Measurements from ENCODE around the gene SDCCAG8. TPM values are rescaled to one million over a fixed set of nuclear protein-coding genes. Genes with fewer than 3 reads are reported as not detected.

SDCCAG8 gene
- total RNA-seq, 1 experiment from 2014 or later: 10.0 TPM

DNA sequence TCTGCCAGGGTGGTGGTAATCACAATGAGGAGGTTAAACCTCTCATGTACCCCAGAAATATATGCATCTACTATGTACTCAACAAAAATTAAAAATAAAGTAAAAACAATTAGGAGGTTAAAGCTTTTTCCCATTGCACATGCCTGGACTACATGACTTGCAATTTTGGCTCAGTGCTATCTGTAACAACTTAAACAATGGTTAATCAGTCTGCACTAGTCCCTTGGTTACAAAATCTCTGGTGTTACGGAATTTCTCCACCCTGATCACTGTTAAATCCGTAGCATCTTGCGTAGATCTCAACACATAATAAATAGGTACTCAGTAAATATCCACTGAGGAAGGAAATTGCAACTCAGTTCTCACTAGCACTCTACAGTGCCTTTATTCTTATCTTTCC lies 66.5 kb downstream of the SDCCAG8 start:
- WGBS (ENCODE audit: extremely low coverage, insufficient read length, low lambda C conversion rate): no CpG with 5 or more reads among the region's 3 CpGs
- Histone ChIP-seq H3K56ac (ENCODE audit: insufficient read length, low read depth, low read length) (no peak overlapping the region), H2BK15ac (ENCODE audit: low read depth, low read length) (no peak overlapping the region), H2BK5ac (ENCODE audit: insufficient read length, low read length) (no peak overlapping the region), H3K14ac (ENCODE audit: insufficient read depth, low read length) (no peak overlapping the region), H3K18ac (ENCODE audit: insufficient read length, low read depth, low read length) (no peak overlapping the region), H4K91ac (ENCODE audit: insufficient read length, low read depth, low read length) (no peak overlapping the region), H3K4ac (ENCODE audit: low read depth, low read length) (no peak overlapping the region), H3K4me1 (ENCODE audit: insufficient read depth, low read length) (no peaks in the 10 kb centered on the region), H3K23me2 (ENCODE audit: insufficient read length, low read depth, low read length, poor library complexity, severe bottlenecking) (no peaks in the 10 kb centered on the region), H2AFZ (ENCODE audit: low read length) (no peak overlapping the region), H3K79me2 (ENCODE audit: insufficient read depth, low read length) (no peaks in the 10 kb centered on the region), H3K9me3 (ENCODE audit: control insufficient read depth, low read depth, low read length) (no peaks in the 10 kb centered on the region), H3K23ac (ENCODE audit: insufficient read length, low read depth, low read length) (no peak overlapping the region), H3K27me3 (ENCODE audit: insufficient read depth, low read length) (no peaks in the 10 kb centered on the region), H2BK12ac (ENCODE audit: insufficient read length, low read depth, low read length) (no peak overlapping the region), H4K5ac (ENCODE audit: insufficient read length, low read depth, low read length) (no peak overlapping the region), H3K79me1 (ENCODE audit: insufficient read depth, low read depth, low read length, poor library complexity, severe bottlenecking) (no peaks in the 10 kb centered on the region), H2AK5ac (ENCODE audit: insufficient read length, low read length) (no peak overlapping the region), H3K4me2 (ENCODE audit: insufficient read depth, insufficient read length, low read length) (no peak overlapping the region), H2BK20ac (ENCODE audit: low read depth, low read length, poor library complexity, severe bottlenecking) (no peak overlapping the region), H4K20me1 (ENCODE audit: control insufficient read depth, insufficient read depth, insufficient read length) (no peaks in the 10 kb centered on the region), H2BK120ac (ENCODE audit: low read depth, low read length, poor library complexity, severe bottlenecking) (no peak overlapping the region), H3K27ac (ENCODE audit: insufficient read length, low read depth, low read length) (no peak overlapping the region), H3T11ph (ENCODE audit: low read length) (no peak overlapping the region), H4K8ac (replicated peaks; ENCODE audit: insufficient read length, low read depth, low read length) (no peak overlapping the region), H3K9ac (ENCODE audit: extremely low read depth, insufficient read length, low read length) (no peak overlapping the region)
- H3K36me3 Mint-ChIP-seq (ENCODE audit: insufficient read depth in 1 of 3, low read depth in 3 of 3): peaks cover 0 to 5% (median 5%) of the 10 kb centered on the region in 3 experiments; a peak in 4 of 7 replicates
- no peak for DNase-seq
- H3K9me3 Mint-ChIP-seq: no peaks in the 10 kb centered on the region
- peaks cover 4 to 5% of the 10 kb centered on the region in 2 experiments; a peak in 3 of 4 replicates for H3K4me1 Mint-ChIP-seq
- no peak overlapping the region for H3K27ac Mint-ChIP-seq
- H3K27me3 Mint-ChIP-seq (ENCODE audit: low read depth): no peaks in the 10 kb centered on the region
- no peak overlapping the region for H3K4me3 Mint-ChIP-seq
- TF ChIP-seq CTCF (conservative IDR thresholded peaks at IDR 0.05): no peak
